GM12875 (cell line): ENCODE results near the gene CDH4.

Source experiments
- H3K4me3 ChIP-seq: one replicate; pipeline ENCODE4 v1.5.1; 2011; ENCODE audit warnings: low read depth, low read length, control low read depth
- TF ChIP-seq, protein P1 (sequence below): IDR thresholded peaks from 2 replicates; pipeline ENCODE4 v1.5.1; 2011; ENCODE audit warnings: low read depth, mild to moderate bottlenecking, control low read depth, inconsistent platforms, low read length, moderate library complexity, borderline replicate concordance; ENCODE audit not compliant: insufficient read depth

CDH4 gene

DNA sequence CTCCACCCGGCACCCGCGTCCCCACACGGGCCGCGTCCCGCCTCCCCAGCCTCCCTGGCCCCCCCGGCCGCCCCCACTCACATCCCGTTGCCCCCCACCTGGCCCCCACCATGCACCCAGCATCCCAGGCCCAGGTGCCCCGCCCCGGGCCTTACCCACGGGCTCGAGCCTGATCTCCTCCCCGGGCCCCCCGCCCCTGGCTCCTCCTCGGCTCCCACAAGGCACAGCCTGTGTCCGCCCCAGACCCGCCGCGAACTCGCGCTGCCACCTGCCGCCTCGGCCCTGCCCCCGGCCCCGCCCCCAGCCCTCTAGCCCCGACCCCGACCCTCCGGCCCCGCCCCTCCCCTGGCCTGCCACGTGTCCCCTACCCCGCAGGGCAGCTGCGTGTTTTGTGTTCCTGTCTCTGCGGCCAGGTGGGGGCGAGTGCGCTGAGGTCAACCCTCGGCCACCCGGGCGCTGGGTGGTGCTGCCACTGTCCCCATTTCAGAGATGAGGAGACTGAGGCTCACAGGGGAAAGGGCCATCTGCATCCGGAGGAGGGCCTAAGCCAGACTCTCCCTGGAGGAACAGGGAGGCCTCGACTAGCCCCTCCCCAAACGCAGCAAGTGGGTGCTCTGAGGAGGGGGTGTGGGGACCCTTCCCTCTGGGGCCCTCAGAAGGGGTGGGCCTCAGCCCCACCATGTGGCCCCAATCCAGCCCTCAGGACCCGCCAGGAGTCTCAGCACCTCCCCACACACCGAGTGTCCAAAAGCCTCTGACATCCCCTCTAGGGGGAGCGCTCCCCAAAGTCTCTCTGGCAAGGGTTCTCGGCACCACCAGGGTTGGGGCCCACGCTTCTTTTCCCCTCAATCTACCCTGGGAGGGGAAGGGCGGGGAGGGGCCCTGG is 713.8 kb downstream of the CDH4 start:
- H3K4me3 ChIP-seq = no peak overlapping the region
- TF ChIP-seq, protein P1, sequence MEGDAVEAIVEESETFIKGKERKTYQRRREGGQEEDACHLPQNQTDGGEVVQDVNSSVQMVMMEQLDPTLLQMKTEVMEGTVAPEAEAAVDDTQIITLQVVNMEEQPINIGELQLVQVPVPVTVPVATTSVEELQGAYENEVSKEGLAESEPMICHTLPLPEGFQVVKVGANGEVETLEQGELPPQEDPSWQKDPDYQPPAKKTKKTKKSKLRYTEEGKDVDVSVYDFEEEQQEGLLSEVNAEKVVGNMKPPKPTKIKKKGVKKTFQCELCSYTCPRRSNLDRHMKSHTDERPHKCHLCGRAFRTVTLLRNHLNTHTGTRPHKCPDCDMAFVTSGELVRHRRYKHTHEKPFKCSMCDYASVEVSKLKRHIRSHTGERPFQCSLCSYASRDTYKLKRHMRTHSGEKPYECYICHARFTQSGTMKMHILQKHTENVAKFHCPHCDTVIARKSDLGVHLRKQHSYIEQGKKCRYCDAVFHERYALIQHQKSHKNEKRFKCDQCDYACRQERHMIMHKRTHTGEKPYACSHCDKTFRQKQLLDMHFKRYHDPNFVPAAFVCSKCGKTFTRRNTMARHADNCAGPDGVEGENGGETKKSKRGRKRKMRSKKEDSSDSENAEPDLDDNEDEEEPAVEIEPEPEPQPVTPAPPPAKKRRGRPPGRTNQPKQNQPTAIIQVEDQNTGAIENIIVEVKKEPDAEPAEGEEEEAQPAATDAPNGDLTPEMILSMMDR = no peak

DNA sequence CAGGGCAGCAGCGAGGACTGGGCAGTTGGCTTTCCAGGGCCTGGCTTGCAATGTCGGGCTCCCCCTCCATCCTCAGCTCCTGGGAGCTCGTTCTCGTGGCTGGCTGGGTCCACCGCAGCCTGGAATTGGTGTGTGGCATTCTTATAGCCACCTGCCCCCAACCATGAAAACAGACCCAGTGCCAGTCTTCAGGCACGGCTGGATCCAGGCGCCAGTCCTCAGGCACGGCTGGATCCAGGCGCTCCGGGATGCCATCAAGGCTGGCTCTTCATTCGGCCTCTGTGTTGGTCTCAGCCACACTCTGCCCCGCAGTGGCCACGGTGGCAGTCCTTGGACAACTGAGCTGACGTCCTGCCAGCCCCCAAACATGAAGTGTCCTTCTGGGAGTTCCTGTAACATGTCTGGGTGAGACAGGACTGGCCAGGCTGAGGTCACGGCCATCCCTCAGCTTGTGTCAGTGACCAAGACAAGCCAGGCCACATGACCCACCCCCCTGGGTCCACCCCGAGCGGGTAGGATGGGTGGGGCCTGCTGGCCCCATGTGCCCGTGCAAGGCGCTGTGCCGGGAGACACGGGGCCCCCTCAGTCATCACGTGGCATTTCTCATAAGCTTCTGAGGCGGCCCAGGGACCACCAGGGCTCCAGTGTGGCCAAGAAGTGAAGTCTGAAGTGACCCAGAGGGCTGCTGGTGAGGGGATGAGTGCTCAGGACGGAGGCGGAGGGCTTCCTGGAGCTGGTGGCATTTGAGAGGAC is 714.6 kb downstream of the CDH4 start:
- TF ChIP-seq, protein P1 = no peak

DNA sequence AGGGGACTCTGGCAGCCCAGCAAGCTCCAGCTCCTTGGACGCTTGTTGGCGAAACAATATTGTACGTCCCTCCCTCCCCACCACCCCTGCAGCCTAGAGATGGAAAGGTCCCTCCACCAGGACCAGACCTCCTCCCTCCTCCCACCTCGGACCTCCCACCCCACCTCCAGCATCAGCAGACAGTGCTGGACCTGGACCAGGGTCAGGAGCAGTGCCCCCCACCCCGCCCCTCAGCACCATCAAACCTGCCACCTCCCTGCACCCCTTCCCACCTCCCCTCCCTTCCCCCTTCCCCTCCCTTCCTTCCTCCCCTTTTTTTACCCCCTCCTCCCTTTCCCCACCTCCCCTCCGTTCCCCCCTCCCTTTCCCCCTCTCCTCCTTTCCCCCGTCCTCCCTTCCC is 715.2 kb downstream of the CDH4 start:
- TF ChIP-seq, protein P1 = no peak
- no peak overlapping the region for H3K4me3 ChIP-seq

More for the DNA sequence above, 714.6 kb downstream of the CDH4 start:
- H3K4me3 ChIP-seq = no peak overlapping the region

DNA sequence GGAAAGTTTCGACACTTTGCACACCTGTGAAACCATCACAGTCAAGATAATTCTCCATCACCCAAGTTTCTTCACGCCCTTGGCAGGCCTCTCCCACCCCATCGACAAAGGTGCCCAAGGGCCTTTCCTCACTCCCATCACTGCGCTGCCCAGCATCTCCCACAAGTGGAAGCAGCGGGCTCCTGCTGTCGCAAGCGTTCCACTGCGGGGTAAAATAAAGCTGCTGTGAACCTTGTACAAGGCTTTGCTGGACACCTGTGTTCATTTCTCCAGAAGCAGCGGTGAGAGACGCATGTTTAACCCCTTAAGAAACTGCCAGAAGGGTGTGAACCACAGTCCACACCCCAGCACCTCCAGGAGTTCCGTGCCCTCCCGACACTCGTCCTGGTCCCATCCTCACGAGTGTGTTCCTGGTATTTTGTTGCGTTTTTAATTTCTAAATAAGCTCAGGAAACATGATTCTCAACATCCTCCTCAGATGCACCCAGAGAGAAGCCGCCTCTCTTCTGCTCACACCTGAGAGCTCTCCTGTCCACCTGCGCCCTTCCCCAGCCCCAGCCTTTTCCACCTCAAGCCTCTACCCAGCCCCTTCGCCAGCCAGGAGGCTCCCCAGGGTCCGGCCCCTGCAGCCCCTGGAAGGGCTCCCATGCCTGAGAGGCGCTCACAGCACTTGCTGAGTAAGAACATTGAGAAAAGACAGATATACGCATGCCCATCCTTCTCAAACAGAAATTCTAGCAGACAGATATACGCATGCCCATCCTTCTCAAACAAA is 716.2 kb downstream of the CDH4 start:
- TF ChIP-seq, protein P1 = no peak
- H3K4me3 ChIP-seq = no peak overlapping the region

DNA sequence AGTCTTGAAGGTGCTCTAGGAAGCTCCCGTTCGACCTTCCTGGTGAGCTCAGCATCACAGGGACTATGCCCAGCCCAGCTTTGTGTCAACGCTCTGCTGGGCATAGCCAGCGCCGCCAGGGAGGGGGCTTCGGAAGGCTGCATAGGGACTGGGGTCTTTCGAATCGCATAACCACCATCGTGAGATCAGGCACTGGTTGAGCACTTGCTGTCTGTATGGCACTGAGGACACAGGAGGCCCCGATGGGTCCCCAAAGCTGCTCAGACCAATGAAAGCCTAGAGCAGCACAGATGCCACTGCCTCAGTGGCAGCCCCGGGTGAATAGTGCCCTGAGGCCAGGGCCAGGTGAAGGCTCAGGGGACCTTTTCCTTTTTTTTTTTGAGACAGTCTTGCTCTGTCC is 716.9 kb downstream of the CDH4 start:
- no peak overlapping the region for H3K4me3 ChIP-seq
- TF ChIP-seq, protein P1 = no peak

DNA sequence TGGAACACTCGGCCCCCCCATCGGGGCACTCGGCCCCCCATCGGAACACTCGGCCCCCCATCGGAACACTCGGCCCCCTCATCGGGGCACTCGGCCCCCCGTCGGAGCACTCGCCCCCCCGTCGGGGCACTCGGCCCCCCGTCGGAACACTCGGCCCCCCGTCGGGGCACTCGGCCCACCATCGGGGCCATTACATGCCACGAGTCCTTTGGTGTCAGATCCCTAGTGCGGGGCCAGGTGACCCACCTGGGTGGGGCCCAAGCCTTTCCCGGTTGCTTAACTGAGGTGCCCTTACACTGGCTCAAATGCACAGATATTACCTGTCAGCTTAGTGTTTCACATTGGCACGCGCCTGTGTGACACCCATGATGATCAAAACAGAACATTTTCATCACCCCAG is 717.7 kb downstream of the CDH4 start:
- TF ChIP-seq, protein P1 = no peak
- H3K4me3 ChIP-seq = no peak overlapping the region
